NT2/D1 (cell line): ENCODE results near the gene SMG1.

Source experiments
- SUZ12 ChIP-seq: IDR thresholded peaks from 2 replicates; pipeline ENCODE4 v1.6.1; 2011; ENCODE audit not compliant: insufficient read length, insufficient read depth; ENCODE audit errors: extremely low read depth
- YY1 ChIP-seq: IDR thresholded peaks from 2 replicates; pipeline ENCODE4 v1.6.1; 2011; ENCODE audit not compliant: insufficient read length, insufficient read depth
- ZNF274 ChIP-seq: IDR thresholded peaks from 2 replicates; pipeline ENCODE4 v1.6.1; 2011; ENCODE audit warnings: mild to moderate bottlenecking, low read depth, low read length

- TF ChIP-seq YY1 (no peak), SUZ12 (no peak), ZNF274 (no peak)
These were observed 19.0 kb upstream of the SMG1 start for GRCh38 chr16:18945233-18945632.
